Astrocyte (in vitro differentiated cells and primary cell): ENCODE results near the gene FAM120B.

Experiments
- CTCF ChIP-seq: IDR thresholded peaks from 2 replicates; pipeline ENCODE4 v1.5.1; 2011; ENCODE audit warnings: low read depth, mild to moderate bottlenecking, inconsistent platforms, low read length, moderate library complexity; ENCODE audit not compliant: insufficient read depth
- EZH2 ChIP-seq: IDR thresholded peaks from 2 replicates; pipeline ENCODE4 v1.6.1; 2012; ENCODE audit warnings: mild to moderate bottlenecking, low read length, inconsistent platforms; ENCODE audit not compliant: insufficient read depth

GRCh38 chr6:170279426-170279825 is 27.1 kb upstream of the FAM120B start:
- no peak for TF ChIP-seq CTCF
- no peak for TF ChIP-seq EZH2
